HepG2 (cell line): ENCODE measurements around the gene ABT1. TPM values are rescaled to one million over a fixed set of nuclear protein-coding genes. Genes with fewer than 3 reads are reported as not detected.
A peak's percentile ranks its signal among the peaks of the same experiment; 100 is the strongest.

ENCODE experiments used
- ATF1 ChIP-seq: IDR thresholded peaks from 2 replicates; pipeline ENCODE4 v1.6.1; 2016; ENCODE audit warnings: mild to moderate bottlenecking, control low read depth
- CBFB ChIP-seq: sonication (generic); formaldehyde crosslinking; IDR thresholded peaks from 2 replicates; pipeline ENCODE4 v1.4.0; 2020; ENCODE audit warnings: missing genetic modification reagents
- CREM ChIP-seq, 2 experiments: sonication (generic) in 1 of 2; formaldehyde crosslinking in 1 of 2; IDR thresholded peaks; 2 replicates each; pipeline versions ENCODE4 v1.4.0 to v1.6.1; 2016 to 2020; ENCODE audit warnings: antibody characterized with exemption in 1 of 2, mild to moderate bottlenecking in 1 of 2, missing genetic modification reagents in 1 of 2
- CSRNP2 ChIP-seq: sonication (generic); formaldehyde crosslinking; conservative IDR thresholded peaks from 2 replicates; pipeline ENCODE4 v1.8.0; 2022; ENCODE audit warnings: low read depth, missing genetic modification reagents
- DRAP1 ChIP-seq: IDR thresholded peaks from 2 replicates; pipeline ENCODE4 v1.6.1; 2016; ENCODE audit warnings: missing genetic modification reagents, missing compliant biosample characterization
- HMGXB4 ChIP-seq, 2 experiments: sonication (generic) in 1 of 2; formaldehyde crosslinking in 1 of 2; IDR thresholded peaks; 2 replicates each; pipeline versions ENCODE4 v1.4.0 to v1.6.1; 2018 to 2020; ENCODE audit warnings: missing genetic modification reagents in 2 of 2, borderline replicate concordance in 1 of 2, low read depth in 1 of 2, mild to moderate bottlenecking in 1 of 2, missing biosample characterization in 1 of 2
- HOXA5 ChIP-seq: sonication (generic); formaldehyde crosslinking; IDR thresholded peaks from 2 replicates; pipeline ENCODE4 v1.4.0; 2020; ENCODE audit warnings: missing genetic modification reagents
- IRF2 ChIP-seq: IDR thresholded peaks from 2 replicates; pipeline ENCODE4 v1.6.1; 2018; ENCODE audit warnings: missing genetic modification reagents, missing compliant biosample characterization
- KDM1A ChIP-seq: IDR thresholded peaks from 2 replicates; pipeline ENCODE4 v1.6.1; 2016; ENCODE audit warnings: missing compliant biosample characterization
- MIXL1 ChIP-seq: IDR thresholded peaks from 2 replicates; pipeline ENCODE4 v1.6.1; 2016
- NFRKB ChIP-seq: fragments of 450-650 bp; IDR thresholded peaks from 2 replicates; pipeline ENCODE4 v1.6.1; 2017
- NFYC ChIP-seq: IDR thresholded peaks from 2 replicates; pipeline ENCODE4 v1.6.1; 2016; ENCODE audit warnings: missing genetic modification reagents, missing compliant biosample characterization
- PCBP2 ChIP-seq: fragments of 200-400 bp; formaldehyde crosslinking; optimal IDR thresholded peaks from 2 replicates; pipeline ENCODE3; 2018; ENCODE audit warnings: low read length, low read depth; ENCODE audit not compliant: poor library complexity, severe bottlenecking
- SAP130 ChIP-seq: IDR thresholded peaks from 2 replicates; pipeline ENCODE4 v1.6.1; 2016; ENCODE audit warnings: low read depth
- THAP7 ChIP-seq: sonication (generic); formaldehyde crosslinking; IDR thresholded peaks from 2 replicates; pipeline ENCODE4 v1.8.1; 2023; ENCODE audit warnings: mild to moderate bottlenecking, missing genetic modification reagents
- YEATS2 ChIP-seq: sonication (generic); formaldehyde crosslinking; IDR thresholded peaks from 2 replicates; pipeline ENCODE4 v1.4.0; 2020; ENCODE audit warnings: missing genetic modification reagents, borderline replicate concordance
- ZFP36L2 ChIP-seq: sonication (generic); formaldehyde crosslinking; IDR thresholded peaks from 2 replicates; pipeline ENCODE4 v1.4.0; 2020; ENCODE audit warnings: missing genetic modification reagents
- ZGPAT ChIP-seq: IDR thresholded peaks from 2 replicates; pipeline ENCODE4 v1.6.1; 2016; ENCODE audit warnings: mild to moderate bottlenecking
- ZMYM2 ChIP-seq: sonication (generic); formaldehyde crosslinking; IDR thresholded peaks from 2 replicates; pipeline ENCODE4 v1.8.0; 2022; ENCODE audit warnings: mild to moderate bottlenecking, missing genetic modification reagents
- ZNF512B ChIP-seq: sonication (generic); formaldehyde crosslinking; IDR thresholded peaks from 2 replicates; pipeline ENCODE4 v1.5.1; 2020; ENCODE audit warnings: missing genetic modification reagents, mild to moderate bottlenecking, borderline replicate concordance
- polyA plus RNA-seq, 8 experiments: library from polyadenylated mRNA; depleted of rRNA in 3 of 8; stranded (reverse) in 7 of 8; unstranded in 1 of 8; fragments of >200 nt; fragmentation: Illumina TruSeq in 4 of 8; extraction: Trizol in 4 of 8; gene quantifications; 2 replicates each; pipeline versions ENCODE4 v1.2.1 to v1.2.3, GENCODE V29; 2011 to 2016; ENCODE audit warnings: low read depth in 4 of 8, missing spikeins in 1 of 8, mixed read lengths in 1 of 8; ENCODE audit not compliant: insufficient read depth in 1 of 8
- total RNA-seq, 5 experiments: library from RNA; depleted of rRNA; stranded (reverse); fragments of >200 nt; fragmentation: Illumina TruSeq; extraction: Trizol; gene quantifications; 2 replicates each; pipeline ENCODE4 v1.2.3, GENCODE V29; 2016; ENCODE audit warnings: low read depth in 1 of 5

The ABT1 gene
- total and polyA plus RNA-seq, 2 of the 13 experiments (the other 11 are each of a cell fraction or from before 2014, with no cell fraction given) = 38.4 TPM

GRCh38 chr6:26594730-26595632, 1.8 kb upstream of the ABT1 start (continued):
- TF ChIP-seq KDM1A (CRISPR knock-in tag) = 0 out of 2 replicates have a peak, but pooled peaks have one; percentile 17
- peak; percentile 28; the same call in 1 of the 2 replicates for TF ChIP-seq ZGPAT
- TF ChIP-seq CREM (IDR thresholded peaks at IDR 0.05) = 0 out of 2 replicates have a peak, but pooled peaks have one; percentile 19
- TF ChIP-seq CREM (CRISPR knock-in tag; IDR thresholded peaks at IDR 0.05) = no peak
- TF ChIP-seq SAP130 = 0 out of 2 replicates have a peak, but pooled peaks have one; percentile 22
- TF ChIP-seq THAP7 (CRISPR knock-in tag) = no peak
- TF ChIP-seq PCBP2 = no peak
- no peak for TF ChIP-seq ZFP36L2
- peak; percentile 54; the same call in 1 of the 2 replicates for TF ChIP-seq YEATS2 (CRISPR knock-in tag)
- TF ChIP-seq NFRKB = no peak
- 0 out of 2 replicates have a peak, but pooled peaks have one; percentile 6 for TF ChIP-seq ZNF512B
- TF ChIP-seq ZMYM2 = peak; percentile 60; the same call in 1 of the 2 replicates
- 0 out of 2 replicates have a peak, but pooled peaks have one; percentile 39 for TF ChIP-seq DRAP1 (CRISPR knock-in tag)
- no peak for TF ChIP-seq HOXA5 (CRISPR knock-in tag)
- TF ChIP-seq NFYC (CRISPR knock-in tag) = no peak
- no peak for TF ChIP-seq CBFB
- peak in 1 of 2 experiments; percentile 85; a peak in 3 of 4 replicates for TF ChIP-seq HMGXB4 (CRISPR knock-in tag; IDR thresholded peaks at IDR 0.05; ENCODE audit: borderline replicate concordance in 1 of 2, low read depth in 1 of 2)
- TF ChIP-seq MIXL1 (CRISPR knock-in tag) = 0 out of 2 replicates have a peak, but pooled peaks have one; percentile 50
- TF ChIP-seq ATF1 = 0 out of 2 replicates have a peak, but pooled peaks have one; percentile 20
- TF ChIP-seq CSRNP2 (CRISPR knock-in tag) = no peak
- TF ChIP-seq IRF2 = peak; percentile 34; the same call in 1 of the 2 replicates
